GM23338 (cell line): ENCODE data around the gene MYOF. TPM values are rescaled to one million over a fixed set of nuclear protein-coding genes. Genes with fewer than 3 reads are reported as not detected.

Source experiments
- ATAC-seq: fragments of 200-7000 bp; cut with Tn5 transposase; 3 replicates; pipeline ENCODE4 v1.9.1; 2020
- DNase-seq: peaks from one replicate; pipeline ENCODE4 v3.0.0-alpha.2; 2015; ENCODE audit warnings: low spot score
- H2AFZ ChIP-seq: fragments of 200-600 bp; sonication (generic); 2 replicates; pipeline ENCODE4 v1.8.0; 2016; ENCODE audit warnings: antibody characterized with exemption, mild to moderate bottlenecking, moderate library complexity
- H3F3A ChIP-seq: fragments of 200-600 bp; sonication (generic); replicated peaks from 2 replicates; pipeline ENCODE4 v1.8.0; 2017; ENCODE audit warnings: antibody characterized with exemption, mixed run types, low read depth
- H3K27ac ChIP-seq: fragments of 200-600 bp; sonication (generic); 2 replicates; pipeline ENCODE4 v1.6.1; 2016; ENCODE audit warnings: low read depth
- H3K27me3 ChIP-seq: fragments of 200-600 bp; sonication (generic); 2 replicates; pipeline ENCODE4 v1.8.0; 2016; ENCODE audit warnings: mild to moderate bottlenecking, mixed run types, moderate library complexity; ENCODE audit not compliant: insufficient read depth
- H3K36me3 ChIP-seq: fragments of 200-600 bp; sonication (generic); 2 replicates; pipeline ENCODE4 v1.8.0; 2016; ENCODE audit warnings: mild to moderate bottlenecking; ENCODE audit not compliant: insufficient read depth
- H3K4me1 ChIP-seq: fragments of 200-600 bp; sonication (generic); 2 replicates; pipeline ENCODE4 v1.8.0; 2016; ENCODE audit warnings: mild to moderate bottlenecking, moderate library complexity; ENCODE audit not compliant: insufficient read depth
- H3K4me2 ChIP-seq: fragments of 200-600 bp; sonication (generic); 2 replicates; pipeline ENCODE4 v1.7.1; 2017; ENCODE audit warnings: mixed run types
- H3K4me3 ChIP-seq: fragments of 200-600 bp; sonication (generic); 2 replicates; pipeline ENCODE4 v1.6.1; 2016; ENCODE audit warnings: mixed run types
- H3K79me2 ChIP-seq: fragments of 200-600 bp; sonication (generic); replicated peaks from 2 replicates; pipeline ENCODE4 v1.8.0; 2017; ENCODE audit warnings: mild to moderate bottlenecking; ENCODE audit not compliant: insufficient read depth
- H3K9me2 ChIP-seq: fragments of 200-600 bp; sonication (generic); 2 replicates; pipeline ENCODE4 v1.8.0; 2017; ENCODE audit not compliant: insufficient read depth
- H4K20me1 ChIP-seq: fragments of 200-600 bp; sonication (generic); replicated peaks from 2 replicates; pipeline ENCODE4 v1.8.0; 2017; ENCODE audit warnings: mild to moderate bottlenecking; ENCODE audit not compliant: insufficient read depth
- H3K27ac Mint-ChIP-seq: 2 replicates; pipeline ENCODE4 v1.8.0; 2020; ENCODE audit warnings: inconsistent platforms, mild to moderate bottlenecking, moderate library complexity, mixed read lengths
- H3K27me3 Mint-ChIP-seq: 3 replicates; pipeline ENCODE4 v1.8.0; 2022; ENCODE audit warnings: low read depth, mild to moderate bottlenecking, moderate library complexity, mixed read lengths, inconsistent platforms; ENCODE audit not compliant: insufficient read depth, poor library complexity
- H3K36me3 Mint-ChIP-seq: 3 replicates; pipeline ENCODE4 v1.8.0; 2021; ENCODE audit warnings: low read depth, mild to moderate bottlenecking, inconsistent platforms, moderate library complexity, mixed read lengths
- H3K4me1 Mint-ChIP-seq: 3 replicates; pipeline ENCODE4 v1.8.0; 2020; ENCODE audit warnings: mild to moderate bottlenecking, inconsistent platforms, mixed read lengths
- H3K4me3 Mint-ChIP-seq: 3 replicates; pipeline ENCODE4 v1.8.0; 2021; ENCODE audit warnings: moderate library complexity, mild to moderate bottlenecking, inconsistent platforms, mixed read lengths
- H3K9me3 Mint-ChIP-seq: 3 replicates; pipeline ENCODE4 v1.8.0; 2020; ENCODE audit warnings: moderate library complexity, mild to moderate bottlenecking, inconsistent platforms, mixed read lengths
- CREB1 ChIP-seq: fragments of 250-450 bp; sonication (Bioruptor Pico); IDR thresholded peaks from 2 replicates; pipeline ENCODE4 v1.5.0; 2020; ENCODE audit warnings: low read depth, mild to moderate bottlenecking, moderate library complexity
- CTCF ChIP-seq, 2 experiments: fragments of 200-600 bp in 1 of 2; sonication (generic) in 1 of 2; conservative IDR thresholded peaks; 2 replicates each; pipeline versions ENCODE4 v1.5.1 to v1.6.1; 2016 to 2017; ENCODE audit warnings: antibody characterized with exemption in 2 of 2, low read depth in 2 of 2, mild to moderate bottlenecking in 2 of 2, moderate library complexity in 1 of 2
- EZH2 ChIP-seq: fragments of 200-600 bp; sonication (generic); IDR thresholded peaks from one replicate; pipeline ENCODE4 v1.8.0; 2017; ENCODE audit warnings: antibody characterized with exemption, mild to moderate bottlenecking, low read depth; ENCODE audit not compliant: unreplicated experiment
- EZH2phosphoT487 ChIP-seq: fragments of 200-600 bp; sonication (generic); IDR thresholded peaks from one replicate; pipeline ENCODE4 v1.8.1; 2018; ENCODE audit warnings: antibody characterized with exemption; ENCODE audit not compliant: unreplicated experiment
- JUNB ChIP-seq: IDR thresholded peaks from one replicate; pipeline ENCODE4 v1.6.1; 2016; ENCODE audit warnings: antibody characterized with exemption; ENCODE audit not compliant: unreplicated experiment
- NANOG ChIP-seq: IDR thresholded peaks from 2 replicates; pipeline ENCODE4 v1.6.1; 2016; ENCODE audit warnings: antibody characterized with exemption, borderline replicate concordance
- POLR2AphosphoS5 ChIP-seq: IDR thresholded peaks from 2 replicates; pipeline ENCODE4 v1.6.1; 2016; ENCODE audit warnings: antibody characterized with exemption, low read depth
- STAT1 ChIP-seq: IDR thresholded peaks from one replicate; pipeline ENCODE4 v1.6.1; 2016; ENCODE audit warnings: antibody characterized with exemption; ENCODE audit not compliant: unreplicated experiment
- ZNF114 ChIP-seq: fragments of 250-450 bp; sonication (Bioruptor Pico); IDR thresholded peaks from 2 replicates; pipeline ENCODE4 v1.5.0; 2020; ENCODE audit warnings: mild to moderate bottlenecking, moderate library complexity
- ZNF331 ChIP-seq: fragments of 250-450 bp; sonication (Bioruptor Pico); IDR thresholded peaks from 2 replicates; pipeline ENCODE4 v1.5.0; 2020; ENCODE audit warnings: low read depth, mild to moderate bottlenecking, moderate library complexity
- polyA plus RNA-seq: library from polyadenylated mRNA; unstranded; fragments of >200 nt; fragmentation: Nextera tagmentation; extraction: Ambion mirVana; gene quantifications from 2 replicates; pipeline ENCODE4 v1.2.1, GENCODE V29; 2016
- total RNA-seq: library from RNA; depleted of rRNA; stranded (reverse); fragments of >200 nt; shearing (Covaris generic); gene quantifications from 2 replicates; pipeline ENCODE4 v1.2.3, GENCODE V29; 2014
- TF ChIP-seq, protein P1 (sequence below): IDR thresholded peaks from 2 replicates; pipeline ENCODE4 v1.6.1; 2016; ENCODE audit warnings: antibody characterized with exemption
- TF ChIP-seq, protein P2 (sequence below): fragments of 250-450 bp; sonication (Bioruptor Pico); IDR thresholded peaks from 2 replicates; pipeline ENCODE4 v1.5.0; 2020; ENCODE audit warnings: mild to moderate bottlenecking, moderate library complexity
- TF ChIP-seq, protein P3 (sequence below): IDR thresholded peaks from one replicate; pipeline ENCODE4 v1.6.1; 2018; ENCODE audit warnings: antibody characterized with exemption; ENCODE audit not compliant: unreplicated experiment

Gene MYOF
- total and polyA plus RNA-seq, 2 experiments from 2014 or later = 0.82 to 1.4 TPM

DNA sequence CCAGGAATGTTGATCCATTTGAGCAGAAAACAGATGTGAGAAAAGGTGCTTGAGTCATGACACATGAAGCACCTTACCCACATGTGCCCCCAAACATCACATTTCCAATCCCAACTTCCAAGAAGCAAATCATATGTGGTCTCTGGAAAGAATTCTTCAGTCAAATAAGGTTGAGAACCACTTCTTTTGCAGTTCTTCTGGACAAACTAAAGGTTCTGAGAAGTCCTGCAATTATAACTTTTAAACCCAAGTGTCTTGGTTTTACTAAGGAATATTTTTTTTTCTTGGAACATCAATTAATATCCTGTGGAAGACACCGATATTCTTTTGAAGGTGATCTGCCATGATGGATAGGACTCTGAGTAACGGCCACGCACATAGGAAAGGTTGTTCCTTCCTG is 151.3 kb downstream of the MYOF start:
- no peak overlapping the region for H3K27ac Mint-ChIP-seq
- TF ChIP-seq STAT1 = no peak
- TF ChIP-seq ZNF114 (CRISPR knock-in tag) = no peak
- TF ChIP-seq EZH2phosphoT487 = no peak
- no peak for TF ChIP-seq POLR2AphosphoS5
- TF ChIP-seq, protein P1, sequence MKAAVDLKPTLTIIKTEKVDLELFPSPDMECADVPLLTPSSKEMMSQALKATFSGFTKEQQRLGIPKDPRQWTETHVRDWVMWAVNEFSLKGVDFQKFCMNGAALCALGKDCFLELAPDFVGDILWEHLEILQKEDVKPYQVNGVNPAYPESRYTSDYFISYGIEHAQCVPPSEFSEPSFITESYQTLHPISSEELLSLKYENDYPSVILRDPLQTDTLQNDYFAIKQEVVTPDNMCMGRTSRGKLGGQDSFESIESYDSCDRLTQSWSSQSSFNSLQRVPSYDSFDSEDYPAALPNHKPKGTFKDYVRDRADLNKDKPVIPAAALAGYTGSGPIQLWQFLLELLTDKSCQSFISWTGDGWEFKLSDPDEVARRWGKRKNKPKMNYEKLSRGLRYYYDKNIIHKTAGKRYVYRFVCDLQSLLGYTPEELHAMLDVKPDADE = no peak
- no peak for TF ChIP-seq CREB1 (CRISPR knock-in tag)
- no peak for TF ChIP-seq EZH2
- TF ChIP-seq JUNB = no peak
- TF ChIP-seq ZNF331 (CRISPR knock-in tag) = no peak
- no peak for TF ChIP-seq CTCF (conservative IDR thresholded peaks at IDR 0.05; ENCODE audit: low read depth in 2 of 2)
- TF ChIP-seq, protein P2, sequence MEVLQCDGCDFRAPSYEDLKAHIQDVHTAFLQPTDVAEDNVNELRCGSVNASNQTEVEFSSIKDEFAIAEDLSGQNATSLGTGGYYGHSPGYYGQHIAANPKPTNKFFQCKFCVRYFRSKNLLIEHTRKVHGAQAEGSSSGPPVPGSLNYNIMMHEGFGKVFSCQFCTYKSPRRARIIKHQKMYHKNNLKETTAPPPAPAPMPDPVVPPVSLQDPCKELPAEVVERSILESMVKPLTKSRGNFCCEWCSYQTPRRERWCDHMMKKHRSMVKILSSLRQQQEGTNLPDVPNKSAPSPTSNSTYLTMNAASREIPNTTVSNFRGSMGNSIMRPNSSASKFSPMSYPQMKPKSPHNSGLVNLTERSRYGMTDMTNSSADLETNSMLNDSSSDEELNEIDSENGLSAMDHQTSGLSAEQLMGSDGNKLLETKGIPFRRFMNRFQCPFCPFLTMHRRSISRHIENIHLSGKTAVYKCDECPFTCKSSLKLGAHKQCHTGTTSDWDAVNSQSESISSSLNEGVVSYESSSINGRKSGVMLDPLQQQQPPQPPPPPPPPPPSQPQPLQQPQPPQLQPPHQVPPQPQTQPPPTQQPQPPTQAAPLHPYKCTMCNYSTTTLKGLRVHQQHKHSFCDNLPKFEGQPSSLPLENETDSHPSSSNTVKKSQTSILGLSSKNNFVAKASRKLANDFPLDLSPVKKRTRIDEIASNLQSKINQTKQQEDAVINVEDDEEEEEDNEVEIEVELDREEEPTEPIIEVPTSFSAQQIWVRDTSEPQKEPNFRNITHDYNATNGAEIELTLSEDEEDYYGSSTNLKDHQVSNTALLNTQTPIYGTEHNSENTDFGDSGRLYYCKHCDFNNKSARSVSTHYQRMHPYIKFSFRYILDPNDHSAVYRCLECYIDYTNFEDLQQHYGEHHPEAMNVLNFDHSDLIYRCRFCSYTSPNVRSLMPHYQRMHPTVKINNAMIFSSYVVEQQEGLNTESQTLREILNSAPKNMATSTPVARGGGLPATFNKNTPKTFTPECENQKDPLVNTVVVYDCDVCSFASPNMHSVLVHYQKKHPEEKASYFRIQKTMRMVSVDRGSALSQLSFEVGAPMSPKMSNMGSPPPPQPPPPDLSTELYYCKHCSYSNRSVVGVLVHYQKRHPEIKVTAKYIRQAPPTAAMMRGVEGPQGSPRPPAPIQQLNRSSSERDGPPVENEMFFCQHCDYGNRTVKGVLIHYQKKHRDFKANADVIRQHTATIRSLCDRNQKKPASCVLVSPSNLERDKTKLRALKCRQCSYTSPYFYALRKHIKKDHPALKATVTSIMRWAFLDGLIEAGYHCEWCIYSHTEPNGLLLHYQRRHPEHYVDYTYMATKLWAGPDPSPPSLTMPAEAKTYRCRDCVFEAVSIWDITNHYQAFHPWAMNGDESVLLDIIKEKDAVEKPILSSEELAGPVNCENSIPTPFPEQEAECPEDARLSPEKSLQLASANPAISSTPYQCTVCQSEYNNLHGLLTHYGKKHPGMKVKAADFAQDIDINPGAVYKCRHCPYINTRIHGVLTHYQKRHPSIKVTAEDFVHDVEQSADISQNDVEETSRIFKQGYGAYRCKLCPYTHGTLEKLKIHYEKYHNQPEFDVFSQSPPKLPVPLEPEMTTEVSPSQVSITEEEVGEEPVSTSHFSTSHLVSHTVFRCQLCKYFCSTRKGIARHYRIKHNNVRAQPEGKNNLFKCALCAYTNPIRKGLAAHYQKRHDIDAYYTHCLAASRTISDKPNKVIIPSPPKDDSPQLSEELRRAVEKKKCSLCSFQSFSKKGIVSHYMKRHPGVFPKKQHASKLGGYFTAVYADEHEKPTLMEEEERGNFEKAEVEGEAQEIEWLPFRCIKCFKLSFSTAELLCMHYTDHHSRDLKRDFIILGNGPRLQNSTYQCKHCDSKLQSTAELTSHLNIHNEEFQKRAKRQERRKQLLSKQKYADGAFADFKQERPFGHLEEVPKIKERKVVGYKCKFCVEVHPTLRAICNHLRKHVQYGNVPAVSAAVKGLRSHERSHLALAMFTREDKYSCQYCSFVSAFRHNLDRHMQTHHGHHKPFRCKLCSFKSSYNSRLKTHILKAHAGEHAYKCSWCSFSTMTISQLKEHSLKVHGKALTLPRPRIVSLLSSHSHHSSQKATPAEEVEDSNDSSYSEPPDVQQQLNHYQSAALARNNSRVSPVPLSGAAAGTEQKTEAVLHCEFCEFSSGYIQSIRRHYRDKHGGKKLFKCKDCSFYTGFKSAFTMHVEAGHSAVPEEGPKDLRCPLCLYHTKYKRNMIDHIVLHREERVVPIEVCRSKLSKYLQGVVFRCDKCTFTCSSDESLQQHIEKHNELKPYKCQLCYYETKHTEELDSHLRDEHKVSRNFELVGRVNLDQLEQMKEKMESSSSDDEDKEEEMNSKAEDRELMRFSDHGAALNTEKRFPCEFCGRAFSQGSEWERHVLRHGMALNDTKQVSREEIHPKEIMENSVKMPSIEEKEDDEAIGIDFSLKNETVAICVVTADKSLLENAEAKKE (CRISPR knock-in tag) = no peak
- TF ChIP-seq NANOG = no peak
- TF ChIP-seq, protein P3, sequence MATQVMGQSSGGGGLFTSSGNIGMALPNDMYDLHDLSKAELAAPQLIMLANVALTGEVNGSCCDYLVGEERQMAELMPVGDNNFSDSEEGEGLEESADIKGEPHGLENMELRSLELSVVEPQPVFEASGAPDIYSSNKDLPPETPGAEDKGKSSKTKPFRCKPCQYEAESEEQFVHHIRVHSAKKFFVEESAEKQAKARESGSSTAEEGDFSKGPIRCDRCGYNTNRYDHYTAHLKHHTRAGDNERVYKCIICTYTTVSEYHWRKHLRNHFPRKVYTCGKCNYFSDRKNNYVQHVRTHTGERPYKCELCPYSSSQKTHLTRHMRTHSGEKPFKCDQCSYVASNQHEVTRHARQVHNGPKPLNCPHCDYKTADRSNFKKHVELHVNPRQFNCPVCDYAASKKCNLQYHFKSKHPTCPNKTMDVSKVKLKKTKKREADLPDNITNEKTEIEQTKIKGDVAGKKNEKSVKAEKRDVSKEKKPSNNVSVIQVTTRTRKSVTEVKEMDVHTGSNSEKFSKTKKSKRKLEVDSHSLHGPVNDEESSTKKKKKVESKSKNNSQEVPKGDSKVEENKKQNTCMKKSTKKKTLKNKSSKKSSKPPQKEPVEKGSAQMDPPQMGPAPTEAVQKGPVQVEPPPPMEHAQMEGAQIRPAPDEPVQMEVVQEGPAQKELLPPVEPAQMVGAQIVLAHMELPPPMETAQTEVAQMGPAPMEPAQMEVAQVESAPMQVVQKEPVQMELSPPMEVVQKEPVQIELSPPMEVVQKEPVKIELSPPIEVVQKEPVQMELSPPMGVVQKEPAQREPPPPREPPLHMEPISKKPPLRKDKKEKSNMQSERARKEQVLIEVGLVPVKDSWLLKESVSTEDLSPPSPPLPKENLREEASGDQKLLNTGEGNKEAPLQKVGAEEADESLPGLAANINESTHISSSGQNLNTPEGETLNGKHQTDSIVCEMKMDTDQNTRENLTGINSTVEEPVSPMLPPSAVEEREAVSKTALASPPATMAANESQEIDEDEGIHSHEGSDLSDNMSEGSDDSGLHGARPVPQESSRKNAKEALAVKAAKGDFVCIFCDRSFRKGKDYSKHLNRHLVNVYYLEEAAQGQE = no peak
- Histone ChIP-seq H3K79me2 (no peaks in the 10 kb centered on the region), H3K27ac (no peak overlapping the region), H3K4me1 (peaks cover 15% of the 10 kb centered on the region), H3K4me2 (no peak overlapping the region), H3K27me3 (no peaks in the 10 kb centered on the region), H2AFZ (no peak overlapping the region), H3F3A (0 out of 2 replicates have a peak, but pooled peaks cover 4% of the 10 kb centered on the region), H4K20me1 (no peaks in the 10 kb centered on the region), H3K36me3 (no peaks in the 10 kb centered on the region), H3K4me3 (no peak overlapping the region), H3K9me2 (0 out of 2 replicates have a peak, but pooled peaks cover 3% of the 10 kb centered on the region)
- H3K27me3 Mint-ChIP-seq = peaks cover 3% of the 10 kb centered on the region
- H3K4me1 Mint-ChIP-seq = peaks cover 10% of the 10 kb centered on the region
- H3K36me3 Mint-ChIP-seq = no peaks in the 10 kb centered on the region
- H3K9me3 Mint-ChIP-seq = no peaks in the 10 kb centered on the region
- H3K4me3 Mint-ChIP-seq = no peak overlapping the region
- ATAC-seq (no peak), DNase-seq (no peak)
